Head of caudate nucleus (tissue), 42 donors: Measurements from ENCODE around the gene KCTD11.
"Not testable (repeated sequence)": the region's sequence is repeated elsewhere in the genome, so short reads cannot be mapped to it uniquely, and the experiment has no call there.

ENCODE experiments used
- DNase-seq, 42 donors: peaks; one replicate each; pipeline versions ENCODE4 v3.0.0 to v3.0.0-alpha.2; 2020 to 2021; ENCODE audit warnings: mixed read lengths in 7 of 42
- intact Hi-C: fragments of 100-400 bp; cut with DNase I; formaldehyde crosslinking; loops from one replicate; pipeline ENCODE4 v1.15.0; 2022

KCTD11 gene

GRCh38 chr17:7318121-7318860 is 33.7 kb upstream of the KCTD11 start:
- no peak for DNase-seq
- intact Hi-C loops = no loop called here

- intact Hi-C loops = no loop called here
- DNase-seq = no peak
These were observed 30.5 kb upstream of the KCTD11 start for GRCh38 chr17:7321466-7321865.

GRCh38 chr17:7322520-7323194 is 29.3 kb upstream of the KCTD11 start:
- no peak for DNase-seq
- intact Hi-C loops = no loop called here

GRCh38 chr17:7323731-7324437 is 28.1 kb upstream of the KCTD11 start:
- peak in 28 of 42 donors; percentile 17 to 75 (median 54) for DNase-seq
- intact Hi-C loops = no loop called here

GRCh38 chr17:7324438-7324779 is 27.6 kb upstream of the KCTD11 start:
- intact Hi-C loops = no loop called here
- DNase-seq = no peak

GRCh38 chr17:7325031-7325528 is 26.9 kb upstream of the KCTD11 start:
- intact Hi-C loops = no loop called here
- no peak for DNase-seq

GRCh38 chr17:7326186-7326585 is 25.8 kb upstream of the KCTD11 start:
- intact Hi-C loops = no loop called here
- no peak for DNase-seq

GRCh38 chr17:7327056-7327455 is 24.9 kb upstream of the KCTD11 start:
- DNase-seq = no peak
- intact Hi-C loops = no loop called here

GRCh38 chr17:7327501-7327900 is 24.5 kb upstream of the KCTD11 start:
- intact Hi-C loops = no loop called here
- DNase-seq = no peak

- intact Hi-C loops = no loop called here
- no peak for DNase-seq
These were observed 24.0 kb upstream of the KCTD11 start for GRCh38 chr17:7328009-7328408.

GRCh38 chr17:7328840-7329373 is 23.1 kb upstream of the KCTD11 start, which contains the start of gene NEURL4:
Gene NEURL4 (minus strand): TSS chr17:7329335. CDS start chr17:7329312, 23 bp downstream.
- DNase-seq = peak in 5 of 42 donors; percentile 12 to 48 (median 23)
- intact Hi-C loops = no loop called here

- peak; percentile 93 to 99 (median 97) for DNase-seq
- intact Hi-C loops = no loop called here
These were observed 22.5 kb upstream of the KCTD11 start for GRCh38 chr17:7329374-7329996.

- peak; percentile 59 to 91 (median 80) for DNase-seq
These were observed 21.8 kb upstream of the KCTD11 start for GRCh38 chr17:7329997-7330637.

GRCh38 chr17:7330638-7331015 is 21.3 kb upstream of the KCTD11 start:
- DNase-seq = no peak
- intact Hi-C loops = no loop called here

More at GRCh38 chr17:7329997-7330637, 21.8 kb upstream of the KCTD11 start:
- intact Hi-C loops = no loop called here

GRCh38 chr17:7332111-7332510 is 19.9 kb upstream of the KCTD11 start:
- no peak for DNase-seq
- intact Hi-C loops = no loop called here

- intact Hi-C loops, DNase-seq: not testable (repeated sequence)
These were observed 19.3 kb upstream of the KCTD11 start for GRCh38 chr17:7332600-7333069.

- no peak for DNase-seq
- intact Hi-C loops = no loop called here
These were observed 16.9 kb upstream of the KCTD11 start for GRCh38 chr17:7334938-7335538.

- DNase-seq, intact Hi-C loops: not testable (repeated sequence)
These were observed 16.2 kb upstream of the KCTD11 start for GRCh38 chr17:7335765-7336164.
